NCI-H82 (cell line): ENCODE results near the gene PRR36.

Source experiments
- DNase-seq: peaks from one replicate; lab custom pipeline; 2025; lab: John Stamatoyannopoulos, UW

Gene PRR36

GRCh38 chr19:7913652-7914051 is 39.5 kb upstream of the PRR36 start:
- no peak for DNase-seq

- DNase-seq, result no peak
Measured at GRCh38 chr19:7912697-7913564, 38.7 kb upstream of the PRR36 start.

- DNase-seq, result no peak
Measured at GRCh38 chr19:7912144-7912696, 38.0 kb upstream of the PRR36 start.

- DNase-seq, result no peak
Measured at GRCh38 chr19:7911508-7912143, 37.4 kb upstream of the PRR36 start.

- no peak for DNase-seq
Measured at GRCh38 chr19:7910321-7911161, 36.4 kb upstream of the PRR36 start.

GRCh38 chr19:7909471-7910067 is 35.4 kb upstream of the PRR36 start:
- no peak for DNase-seq

- no peak for DNase-seq
Measured at GRCh38 chr19:7908742-7909461, 34.7 kb upstream of the PRR36 start.

GRCh38 chr19:7908078-7908699 is 34.0 kb upstream of the PRR36 start:
- DNase-seq, result no peak

GRCh38 chr19:7907544-7907943 is 33.4 kb upstream of the PRR36 start:
- no peak for DNase-seq

GRCh38 chr19:7907122-7907521 is 32.9 kb upstream of the PRR36 start:
- DNase-seq, result no peak

- no peak for DNase-seq
Measured at GRCh38 chr19:7905859-7906258, 31.7 kb upstream of the PRR36 start.

GRCh38 chr19:7905268-7905667 is 31.1 kb upstream of the PRR36 start:
- no peak for DNase-seq

- DNase-seq, result peak; percentile 54
Measured at GRCh38 chr19:7904074-7905020, 30.2 kb upstream of the PRR36 start.

GRCh38 chr19:7903244-7904073 is 29.3 kb upstream of the PRR36 start, which contains the start of gene MAP2K7:
Gene MAP2K7, plus strand, starts transcription at chr19:7903877. Its CDS starts 68 bp downstream, at chr19:7903945.
- peak; percentile 99 for DNase-seq

- DNase-seq, result peak; percentile 26
Measured at GRCh38 chr19:7902796-7903243, 28.6 kb upstream of the PRR36 start.

GRCh38 chr19:7901337-7901736 is 27.1 kb upstream of the PRR36 start:
- no peak for DNase-seq

- no peak for DNase-seq
Measured at GRCh38 chr19:7900931-7901330, 26.7 kb upstream of the PRR36 start.

GRCh38 chr19:7900401-7900870 is 26.2 kb upstream of the PRR36 start:
- DNase-seq, result no peak
